H1 (cell line): ENCODE results near the gene TNRC6C. TPM values are rescaled to one million over a fixed set of nuclear protein-coding genes. Genes with fewer than 3 reads are reported as not detected.

Experiments used
- CTCF ChIA-PET: fragments of 300-600 bp; sonication (Branson Sonifier 250); formaldehyde crosslinking; loops from one replicate; lab custom pipeline; 2021; ENCODE audit not compliant: partially characterized antibody; lab: Charles Lee
- POLR2A ChIA-PET: fragments of 300-600 bp; sonication (Branson Sonifier 250); formaldehyde crosslinking; loops from one replicate; lab custom pipeline; 2021; ENCODE audit warnings: inconsistent platforms; ENCODE audit not compliant: partially characterized antibody; lab: Charles Lee
- DNase-seq, 2 experiments: peaks; one replicate each; pipeline versions ENCODE4 v3.0.0 to v3.0.0-alpha.2; 2010 to 2022; ENCODE audit warnings: low spot score in 2 of 2, low read depth in 1 of 2, mixed read lengths in 1 of 2
- FAIRE-seq: peaks from 2 replicates; lab custom pipeline; 2011; peaks lifted over from hg19 to GRCh38; lab: Jason Lieb, UNC
- H2AFZ ChIP-seq: 2 replicates; pipeline ENCODE4 v1.8.1; 2012; ENCODE audit warnings: low read length, inconsistent platforms
- H2AK5ac ChIP-seq: 2 replicates; pipeline ENCODE4 v1.6.1; 2013; ENCODE audit warnings: low read depth, low read length
- H2BK120ac ChIP-seq: replicated peaks from 2 replicates; pipeline ENCODE3; 2013; ENCODE audit warnings: low read depth, low read length, inconsistent platforms
- H2BK12ac ChIP-seq: 2 replicates; pipeline ENCODE4 v1.6.1; 2013; ENCODE audit warnings: low read depth, low read length
- H2BK15ac ChIP-seq: 2 replicates; pipeline ENCODE4 v1.6.1; 2013; ENCODE audit warnings: low read length
- H2BK20ac ChIP-seq: 2 replicates; pipeline ENCODE4 v1.6.1; 2013; ENCODE audit warnings: low read length
- H2BK5ac ChIP-seq: 2 replicates; pipeline ENCODE4 v1.6.1; 2013; ENCODE audit warnings: low read depth, low read length
- H3K14ac ChIP-seq: 2 replicates; pipeline ENCODE4 v1.6.1; 2013; ENCODE audit warnings: inconsistent platforms; ENCODE audit not compliant: insufficient read length
- H3K18ac ChIP-seq: 2 replicates; pipeline ENCODE4 v1.6.1; 2013; ENCODE audit warnings: low read length; ENCODE audit errors: extremely low read depth
- H3K23ac ChIP-seq: 2 replicates; pipeline ENCODE4 v1.6.1; 2013; ENCODE audit warnings: inconsistent platforms; ENCODE audit not compliant: insufficient read length
- H3K23me2 ChIP-seq: 2 replicates; pipeline ENCODE4 v1.6.1; 2013; ENCODE audit warnings: low read depth, low read length
- H3K27ac ChIP-seq: 2 replicates; pipeline ENCODE4 v1.6.1; 2011; ENCODE audit warnings: low read depth, low read length, inconsistent platforms
- H3K27me3 ChIP-seq, 4 experiments: replicated peaks in 1 of 4; 1 replicate in 1 of 4; 2 replicates in 3 of 4; pipeline versions ENCODE4 v1.6.1 to v1.8.1; 2011 to 2013; ENCODE audit warnings: low read length in 3 of 4, mild to moderate bottlenecking in 3 of 4, inconsistent platforms in 2 of 4, mixed read lengths in 2 of 4, moderate library complexity in 1 of 4; ENCODE audit not compliant: control insufficient read depth in 3 of 4, insufficient read depth in 3 of 4; ENCODE audit errors: extremely low read depth in 1 of 4
- H3K36me3 ChIP-seq, 4 experiments: 2 replicates each; pipeline versions ENCODE4 v1.6.1 to v1.8.1; 2011 to 2013; ENCODE audit warnings: mild to moderate bottlenecking in 4 of 4, low read length in 3 of 4, moderate library complexity in 2 of 4, control low read depth in 1 of 4, inconsistent platforms in 1 of 4; ENCODE audit not compliant: insufficient read depth in 4 of 4, control insufficient read depth in 2 of 4
- H3K4ac ChIP-seq: replicated peaks from 2 replicates; pipeline ENCODE3; 2013; ENCODE audit warnings: low read length, low read depth, mixed read lengths, inconsistent platforms; ENCODE audit not compliant: insufficient read length
- H3K4me1 ChIP-seq, 4 experiments: replicated peaks in 1 of 4; 1 replicate in 1 of 4; 2 replicates in 3 of 4; pipeline versions ENCODE4 v1.6.1 to v1.8.1; 2011 to 2013; ENCODE audit warnings: low read length in 3 of 4, inconsistent platforms in 2 of 4, mixed read lengths in 1 of 4; ENCODE audit not compliant: insufficient read depth in 4 of 4, control insufficient read depth in 3 of 4
- H3K4me2 ChIP-seq, 2 experiments: 2 replicates each; pipeline versions ENCODE4 v1.6.1 to v1.8.1; 2011 to 2013; ENCODE audit warnings: low read depth in 2 of 2, low read length in 2 of 2, control low read depth in 1 of 2, inconsistent platforms in 1 of 2, mild to moderate bottlenecking in 1 of 2; ENCODE audit not compliant: insufficient read depth in 1 of 2
- H3K4me3 ChIP-seq, 4 experiments: fragments of 200-600, 300-600 bp in 1 of 4; sonication (generic), shearing (Covaris generic), sonication (Bioruptor Twin) in 1 of 4; 2 replicates each; pipeline versions ENCODE4 v1.5.1 to v1.8.1; 2011 to 2016; ENCODE audit warnings: low read length in 4 of 4, low read depth in 3 of 4, control low read depth in 2 of 4, inconsistent platforms in 2 of 4, mild to moderate bottlenecking in 2 of 4, mixed read lengths in 1 of 4, moderate library complexity in 1 of 4; ENCODE audit not compliant: insufficient read depth in 2 of 4; ENCODE audit errors: extremely low read depth in 1 of 4
- H3K56ac ChIP-seq: replicated peaks from 2 replicates; pipeline ENCODE3; 2013; ENCODE audit warnings: low read depth, mild to moderate bottlenecking, mixed read lengths, low read length, inconsistent platforms; ENCODE audit not compliant: insufficient read length
- H3K79me1 ChIP-seq: 2 replicates; pipeline ENCODE4 v1.6.1; 2013; ENCODE audit warnings: low read depth, low read length, control low read depth
- H3K79me2 ChIP-seq, 2 experiments: 2 replicates each; pipeline versions ENCODE4 v1.6.1 to v1.8.1; 2012 to 2013; ENCODE audit warnings: low read length in 2 of 2, mild to moderate bottlenecking in 2 of 2, inconsistent platforms in 1 of 2; ENCODE audit not compliant: insufficient read depth in 2 of 2, control insufficient read depth in 1 of 2
- H3K9ac ChIP-seq, 4 experiments: replicated peaks in 1 of 4; 1 replicate in 1 of 4; 2 replicates in 3 of 4; pipeline versions ENCODE4 v1.6.1 to v1.8.1; 2011 to 2013; ENCODE audit warnings: low read depth in 3 of 4, low read length in 3 of 4, control low read depth in 2 of 4, mild to moderate bottlenecking in 2 of 4, moderate library complexity in 2 of 4, inconsistent platforms in 1 of 4; ENCODE audit errors: extremely low read depth in 1 of 4
- H3K9me3 ChIP-seq, 2 experiments: 2 replicates each; pipeline versions ENCODE4 v1.6.1 to v1.8.1; 2012 to 2013; ENCODE audit warnings: mild to moderate bottlenecking in 2 of 2, moderate library complexity in 2 of 2, control low read depth in 1 of 2, inconsistent platforms in 1 of 2, low read depth in 1 of 2, low read length in 1 of 2, mixed read lengths in 1 of 2; ENCODE audit not compliant: insufficient read depth in 2 of 2
- H4K20me1 ChIP-seq, 2 experiments: replicated peaks in 1 of 2; 2 replicates each; pipeline versions ENCODE3 to v1.8.1; 2011 to 2013; ENCODE audit warnings: inconsistent platforms in 2 of 2, low read length in 2 of 2, mild to moderate bottlenecking in 1 of 2; ENCODE audit not compliant: insufficient read depth in 2 of 2, control insufficient read depth in 1 of 2
- H4K5ac ChIP-seq: 2 replicates; pipeline ENCODE4 v1.6.1; 2013; ENCODE audit warnings: low read length, low read depth, mixed read lengths, inconsistent platforms; ENCODE audit not compliant: insufficient read length
- H4K8ac ChIP-seq: 2 replicates; pipeline ENCODE4 v1.8.0; 2013; ENCODE audit warnings: mild to moderate bottlenecking, moderate library complexity, low read length, inconsistent platforms; ENCODE audit not compliant: insufficient read depth; ENCODE audit errors: extremely low read depth
- H4K91ac ChIP-seq: replicated peaks from 2 replicates; pipeline ENCODE3; 2013; ENCODE audit warnings: low read length, mixed read lengths, inconsistent platforms; ENCODE audit not compliant: insufficient read length
- SP1 ChIP-seq: IDR thresholded peaks from 2 replicates; pipeline ENCODE4 v1.6.1; 2011; ENCODE audit warnings: low read depth, low read length
- WGBS, 2 experiments: shearing (Covaris generic) in 1 of 2; methylation state at CpG; one replicate each; pipeline versions ENCODE4 v1.1.6 to v1.1.7; 2013 to 2015; ENCODE audit warnings: low lambda C conversion rate in 2 of 2, mixed read lengths in 2 of 2, inconsistent platforms in 1 of 2, low coverage in 1 of 2, missing lambda C conversion rate in 1 of 2; ENCODE audit not compliant: insufficient replicate concordance in 2 of 2, insufficient coverage in 1 of 2, insufficient read length in 1 of 2; ENCODE audit errors: extremely low coverage in 1 of 2, missing lambda C conversion rate in 1 of 2; 5-methylcytosine and 5-hydroxymethylcytosine counted together
- polyA plus RNA-seq, 7 experiments: library from polyadenylated mRNA; depleted of rRNA in 3 of 7; stranded (reverse) in 5 of 7; unstranded in 2 of 7; fragments of >200 nt in 5 of 7; fragments of 200-250 nt in 2 of 7; gene quantifications; 1 replicate in 5 of 7; 2 replicates in 1 of 7; 4 replicates in 1 of 7; pipeline versions ENCODE4 v1.2.1 to v1.2.3, GENCODE V29; 2011 to 2013; ENCODE audit warnings: missing spikeins in 2 of 7, mixed read lengths in 2 of 7
- total RNA-seq: library from RNA; stranded (reverse); fragmentation: NEBNext Ultra II Directional; extraction: Animal tissue kit (Norgen Biotek cat#: 25700); gene quantifications from 2 replicates; pipeline ENCODE4 v1.2.1, GENCODE V29; 2021
- TF ChIP-seq, protein P1 (sequence below), 3 experiments: IDR thresholded peaks; 1 replicate in 2 of 3; 2 replicates in 1 of 3; pipeline versions ENCODE4 v1.5.1 to v1.6.1; 2011; ENCODE audit warnings: low read length in 3 of 3, mild to moderate bottlenecking in 3 of 3, inconsistent platforms in 2 of 3, low read depth in 1 of 3, moderate library complexity in 1 of 3; ENCODE audit not compliant: insufficient read depth in 1 of 3; ENCODE audit errors: control extremely low read depth in 1 of 3

TNRC6C gene
- total and polyA plus RNA-seq, 2 of the 8 experiments (the other 6 are each of a cell fraction or from before 2014, with no cell fraction given): 2.8 to 28.9 TPM

- POLR2A ChIA-PET: interaction anchor here (1.3 kb wide), 1 partner anchor 11 kb away, joined by 3 read pairs; no protein-coding TSS in a partner anchor
- WGBS, 2 experiments: 89% methylated on average over 1 of the region's 1 CpG; no CpG with 5 or more reads in 1 of the 2 experiments
- TF ChIP-seq, protein P1, sequence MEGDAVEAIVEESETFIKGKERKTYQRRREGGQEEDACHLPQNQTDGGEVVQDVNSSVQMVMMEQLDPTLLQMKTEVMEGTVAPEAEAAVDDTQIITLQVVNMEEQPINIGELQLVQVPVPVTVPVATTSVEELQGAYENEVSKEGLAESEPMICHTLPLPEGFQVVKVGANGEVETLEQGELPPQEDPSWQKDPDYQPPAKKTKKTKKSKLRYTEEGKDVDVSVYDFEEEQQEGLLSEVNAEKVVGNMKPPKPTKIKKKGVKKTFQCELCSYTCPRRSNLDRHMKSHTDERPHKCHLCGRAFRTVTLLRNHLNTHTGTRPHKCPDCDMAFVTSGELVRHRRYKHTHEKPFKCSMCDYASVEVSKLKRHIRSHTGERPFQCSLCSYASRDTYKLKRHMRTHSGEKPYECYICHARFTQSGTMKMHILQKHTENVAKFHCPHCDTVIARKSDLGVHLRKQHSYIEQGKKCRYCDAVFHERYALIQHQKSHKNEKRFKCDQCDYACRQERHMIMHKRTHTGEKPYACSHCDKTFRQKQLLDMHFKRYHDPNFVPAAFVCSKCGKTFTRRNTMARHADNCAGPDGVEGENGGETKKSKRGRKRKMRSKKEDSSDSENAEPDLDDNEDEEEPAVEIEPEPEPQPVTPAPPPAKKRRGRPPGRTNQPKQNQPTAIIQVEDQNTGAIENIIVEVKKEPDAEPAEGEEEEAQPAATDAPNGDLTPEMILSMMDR (IDR thresholded peaks at IDR 0.05; ENCODE audit: control extremely low read depth in 1 of 3, insufficient read depth in 1 of 3, low read depth in 1 of 3, low read length in 3 of 3): no peak
- TF ChIP-seq SP1: no peak
Measured at GRCh38 chr17:78043031-78043430, 84.5 kb downstream of the TNRC6C start.

More at GRCh38 chr17:78043031-78043430, 84.5 kb downstream of the TNRC6C start:
- H3K4me1 ChIP-seq: no peaks in the 10 kb centered on the region
- H3K56ac ChIP-seq: no peak overlapping the region
- H3K9ac ChIP-seq: no peak overlapping the region
- H3K14ac ChIP-seq: no peak overlapping the region
- CTCF ChIA-PET: interaction anchor here (0.6 to 1.2 kb wide), 4 partner anchors 24 to 208 kb away, joined by 3 to 4 read pairs (median 3); no protein-coding TSS in a partner anchor
- H3K27ac ChIP-seq: no peak overlapping the region
- no peaks in the 10 kb centered on the region for H3K27me3 ChIP-seq
- peaks cover 0 to 7% (median 3%) of the 10 kb centered on the region in 4 experiments; a peak in 3 of 8 replicates for H3K36me3 ChIP-seq
- FAIRE-seq (no peak), DNase-seq (no peak)
- H2AFZ ChIP-seq: no peak overlapping the region
- peaks cover 1 to 5% of the 10 kb centered on the region in 2 experiments for H4K20me1 ChIP-seq
- H2BK15ac ChIP-seq: no peak overlapping the region
- H4K8ac ChIP-seq: no peak overlapping the region
- H3K9me3 ChIP-seq: no peaks in the 10 kb centered on the region
- H3K18ac ChIP-seq: no peak overlapping the region
- H2AK5ac ChIP-seq: no peak overlapping the region
- H2BK20ac ChIP-seq: no peak overlapping the region
- H3K4me3 ChIP-seq: no peak overlapping the region
- H3K79me1 ChIP-seq: peaks cover 4% of the 10 kb centered on the region; the same call in 1 of the 2 replicates
- no peak overlapping the region for H2BK120ac ChIP-seq
- no peak overlapping the region for H2BK12ac ChIP-seq
- H4K5ac ChIP-seq: no peak overlapping the region
- no peak overlapping the region for H3K23ac ChIP-seq
- no peaks in the 10 kb centered on the region for H3K79me2 ChIP-seq
- no peak overlapping the region for H4K91ac ChIP-seq
- H3K4ac ChIP-seq: no peak overlapping the region
- peaks cover 3% of the 10 kb centered on the region; the same call in 1 of the 2 replicates for H3K23me2 ChIP-seq
- no peak overlapping the region for H2BK5ac ChIP-seq
- H3K4me2 ChIP-seq: no peak overlapping the region
